Activated CD4-positive, alpha-beta memory T cell treated with anti-CD3 and anti-CD28 coated beads, Interleukin-2, amount 10 ng/mL, durations not matched to agents 7 days and 5 days (primary cell): ENCODE data around the gene SERGEF. TPM values are rescaled to one million over a fixed set of nuclear protein-coding genes. Genes with fewer than 3 reads are reported as not detected.

Source experiments
- CTCF ChIA-PET: fragments of 350-600 bp; sonication (Branson Sonifier 250); formaldehyde crosslinking; loops from one replicate; lab custom pipeline; 2021; ENCODE audit warnings: antibody characterized with exemption, inconsistent platforms; lab: Charles Lee
- POLR2A ChIA-PET: fragments of 350-600 bp; sonication (Branson Sonifier 250); formaldehyde crosslinking; loops from one replicate; lab custom pipeline; 2021; ENCODE audit warnings: antibody characterized with exemption; lab: Charles Lee
- DNase-seq: peaks from one replicate; pipeline ENCODE4 v3.0.0-alpha.2; 2020
- H3K27ac Mint-ChIP-seq: one replicate; pipeline ENCODE4 v1.8.0; 2021; ENCODE audit warnings: mild to moderate bottlenecking, mixed read lengths
- H3K27me3 Mint-ChIP-seq: one replicate; pipeline ENCODE4 v1.8.0; 2021; ENCODE audit warnings: mixed read lengths
- H3K36me3 Mint-ChIP-seq: one replicate; pipeline ENCODE4 v1.8.0; 2021; ENCODE audit warnings: low read depth, mixed read lengths
- H3K4me1 Mint-ChIP-seq: one replicate; pipeline ENCODE4 v1.8.0; 2021; ENCODE audit warnings: mixed read lengths
- H3K4me3 Mint-ChIP-seq: one replicate; pipeline ENCODE4 v1.8.0; 2021; ENCODE audit warnings: mild to moderate bottlenecking, mixed read lengths
- H3K9me3 Mint-ChIP-seq: one replicate; pipeline ENCODE4 v1.8.0; 2021; ENCODE audit warnings: mixed read lengths
- total RNA-seq, 2 experiments: library from RNA; stranded (reverse); gene quantifications; one replicate each; pipeline ENCODE4 v1.2.3, GENCODE V29; 2021

Gene SERGEF
- total RNA-seq, 2 experiments from 2014 or later = 33.9 to 34.2 TPM

GRCh38 chr11:17855531-17856290 is 157.1 kb downstream of the SERGEF start:
- no peak for DNase-seq
- H3K27me3 Mint-ChIP-seq = no peaks in the 10 kb centered on the region
- H3K4me3 Mint-ChIP-seq = no peak overlapping the region
- H3K36me3 Mint-ChIP-seq = peaks cover 3% of the 10 kb centered on the region
- ChIA-PET CTCF (no interaction called here), POLR2A (no interaction called here)
- no peaks in the 10 kb centered on the region for H3K9me3 Mint-ChIP-seq
- peaks cover 7% of the 10 kb centered on the region for H3K4me1 Mint-ChIP-seq
- H3K27ac Mint-ChIP-seq = no peak overlapping the region

GRCh38 chr11:17853280-17853679 is 159.6 kb downstream of the SERGEF start:
- Mint-ChIP-seq H3K4me3 (no peak overlapping the region), H3K27me3 (no peaks in the 10 kb centered on the region), H3K27ac (no peak overlapping the region), H3K4me1 (peaks cover 7% of the 10 kb centered on the region), H3K9me3 (no peaks in the 10 kb centered on the region), H3K36me3 (peaks cover 3% of the 10 kb centered on the region)
- CTCF ChIA-PET = no interaction called here
- POLR2A ChIA-PET = no interaction called here
- DNase-seq = no peak

GRCh38 chr11:17852246-17852645 is 160.6 kb downstream of the SERGEF start:
- no peak for DNase-seq
- H3K4me3 Mint-ChIP-seq = no peak overlapping the region
- CTCF ChIA-PET = interaction anchor here (0.7 kb wide), 1 partner anchor 14 kb away, joined by 3 read pairs; no protein-coding TSS in a partner anchor
- no peaks in the 10 kb centered on the region for H3K36me3 Mint-ChIP-seq
- H3K27ac Mint-ChIP-seq = no peak overlapping the region
- no peaks in the 10 kb centered on the region for H3K9me3 Mint-ChIP-seq
- no peaks in the 10 kb centered on the region for H3K27me3 Mint-ChIP-seq
- POLR2A ChIA-PET = no interaction called here
- H3K4me1 Mint-ChIP-seq = peaks cover 7% of the 10 kb centered on the region

DNA sequence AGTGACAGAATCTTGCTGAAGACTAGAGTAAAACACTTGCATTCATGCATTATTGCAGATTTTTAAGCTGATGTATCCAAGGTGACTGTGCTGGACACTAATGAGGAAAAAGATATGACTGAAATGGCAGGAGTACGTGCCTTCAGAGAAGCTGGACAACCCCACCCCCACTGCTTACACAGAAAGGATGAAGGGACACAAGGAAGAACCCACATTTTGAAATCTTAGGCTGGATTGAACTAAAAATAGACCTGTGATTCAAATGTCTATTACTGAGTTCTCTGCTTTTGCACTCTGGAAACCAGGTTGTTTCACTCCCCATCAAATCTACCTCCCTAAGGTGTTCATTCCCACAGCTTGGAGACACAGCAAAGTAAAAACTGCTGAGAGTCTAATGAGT is 161.2 kb downstream of the SERGEF start:
- ChIA-PET POLR2A (no interaction called here), CTCF (interaction anchor here (0.7 kb wide), 1 partner anchor 14 kb away, joined by 3 read pairs; no protein-coding TSS in a partner anchor)
- Mint-ChIP-seq H3K27me3 (no peaks in the 10 kb centered on the region), H3K4me3 (no peak overlapping the region), H3K9me3 (no peaks in the 10 kb centered on the region), H3K4me1 (peaks cover 6% of the 10 kb centered on the region), H3K27ac (no peak overlapping the region), H3K36me3 (no peaks in the 10 kb centered on the region)
- DNase-seq = no peak

GRCh38 chr11:17850336-17850735 is 162.5 kb downstream of the SERGEF start:
- Mint-ChIP-seq H3K27me3 (no peaks in the 10 kb centered on the region), H3K27ac (no peak overlapping the region), H3K4me3 (no peak overlapping the region), H3K9me3 (no peaks in the 10 kb centered on the region), H3K36me3 (no peaks in the 10 kb centered on the region), H3K4me1 (no peaks in the 10 kb centered on the region)
- POLR2A ChIA-PET = no interaction called here
- CTCF ChIA-PET = no interaction called here
- DNase-seq = no peak

DNA sequence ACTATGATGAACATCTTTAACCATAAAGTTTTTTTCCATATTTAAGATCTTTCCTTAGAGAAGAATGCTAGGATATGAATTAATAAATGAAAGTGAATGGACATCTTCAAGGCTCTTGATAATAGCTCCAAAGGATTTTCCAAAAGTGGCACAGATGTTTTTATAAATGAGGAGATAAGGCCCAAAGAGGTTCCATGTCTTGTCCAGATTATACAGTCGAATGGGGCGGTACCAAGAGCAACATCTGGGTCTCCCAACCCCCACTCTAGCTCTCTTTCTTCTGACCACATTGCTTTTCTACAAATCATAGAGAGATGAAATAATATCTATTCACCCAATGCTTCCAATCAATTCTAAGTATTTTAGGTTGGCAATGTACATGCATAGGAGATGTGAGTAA is 164.1 kb downstream of the SERGEF start:
- CTCF ChIA-PET = no interaction called here
- no peaks in the 10 kb centered on the region for H3K27me3 Mint-ChIP-seq

GRCh38 chr11:17846852-17847453 is 165.9 kb downstream of the SERGEF start:
- H3K27ac Mint-ChIP-seq = no peak overlapping the region
- H3K27me3 Mint-ChIP-seq = no peaks in the 10 kb centered on the region
- no peaks in the 10 kb centered on the region for H3K36me3 Mint-ChIP-seq
- ChIA-PET CTCF (no interaction called here), POLR2A (no interaction called here)
- no peaks in the 10 kb centered on the region for H3K4me1 Mint-ChIP-seq
- H3K9me3 Mint-ChIP-seq = no peaks in the 10 kb centered on the region
- H3K4me3 Mint-ChIP-seq = no peak overlapping the region
- DNase-seq = no peak

More for the DNA sequence above, 164.1 kb downstream of the SERGEF start:
- no peaks in the 10 kb centered on the region for H3K36me3 Mint-ChIP-seq
- no peak for DNase-seq
- H3K4me1 Mint-ChIP-seq = no peaks in the 10 kb centered on the region
- POLR2A ChIA-PET = no interaction called here
- no peak overlapping the region for H3K4me3 Mint-ChIP-seq
- no peaks in the 10 kb centered on the region for H3K9me3 Mint-ChIP-seq
- no peak overlapping the region for H3K27ac Mint-ChIP-seq

DNA sequence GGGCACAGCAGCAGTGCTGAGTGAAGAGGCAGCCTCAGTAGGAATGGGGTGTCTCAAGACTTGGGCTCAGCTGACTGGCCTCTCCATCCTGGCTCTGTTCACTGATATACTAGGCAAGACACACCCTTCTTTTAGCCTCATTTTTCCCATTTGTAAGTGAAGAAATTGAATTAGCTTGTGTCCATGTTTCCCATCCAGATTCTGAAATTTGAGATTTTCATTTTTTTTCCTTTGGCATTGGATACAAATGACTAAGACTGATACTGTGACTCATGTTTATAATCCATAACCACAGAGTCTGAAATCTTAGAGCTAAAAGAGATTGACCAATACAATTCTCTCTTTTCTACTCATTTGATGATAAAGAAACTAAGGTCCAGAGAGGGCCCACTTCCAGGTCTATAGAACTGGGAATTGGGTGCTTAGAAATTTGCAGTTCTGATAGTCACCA is 167.4 kb downstream of the SERGEF start:
- Mint-ChIP-seq H3K36me3 (no peaks in the 10 kb centered on the region), H3K4me3 (no peak overlapping the region), H3K27me3 (no peaks in the 10 kb centered on the region), H3K4me1 (no peaks in the 10 kb centered on the region), H3K27ac (no peak overlapping the region), H3K9me3 (no peaks in the 10 kb centered on the region)
- DNase-seq = no peak
- ChIA-PET POLR2A (no interaction called here), CTCF (no interaction called here)

- Mint-ChIP-seq H3K27me3 (no peaks in the 10 kb centered on the region), H3K4me3 (no peak overlapping the region), H3K36me3 (no peaks in the 10 kb centered on the region), H3K4me1 (peaks cover 1% of the 10 kb centered on the region), H3K27ac (no peak overlapping the region), H3K9me3 (no peaks in the 10 kb centered on the region)
- DNase-seq = no peak
- POLR2A ChIA-PET = no interaction called here
- CTCF ChIA-PET = interaction anchor here (0.5 to 1.4 kb wide), 3 partner anchors 23 to 1062 kb away, joined by 3 read pairs; no protein-coding TSS in a partner anchor
Observed at GRCh38 chr11:17840101-17840548, 172.7 kb downstream of the SERGEF start.

DNA sequence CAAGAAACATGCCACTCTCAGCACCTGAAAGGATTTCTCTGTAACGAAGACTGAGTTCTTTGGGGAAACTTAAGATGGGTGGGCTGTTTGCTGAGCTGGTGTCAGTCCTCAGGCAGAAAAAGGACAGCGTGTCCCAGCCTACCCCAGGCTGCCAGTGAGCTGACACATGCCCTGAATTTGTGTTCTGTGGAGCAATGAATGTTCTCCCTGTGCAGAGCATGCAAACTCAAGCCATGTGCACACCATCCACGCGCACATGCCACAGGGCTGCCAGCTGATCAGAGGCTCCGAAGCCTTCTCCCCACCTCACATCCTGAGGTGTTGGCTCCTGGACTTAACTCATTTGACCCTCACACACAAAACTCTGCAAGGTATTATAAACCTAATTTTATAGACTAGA is 173.4 kb downstream of the SERGEF start:
- Mint-ChIP-seq H3K27me3 (no peaks in the 10 kb centered on the region), H3K36me3 (no peaks in the 10 kb centered on the region), H3K9me3 (no peaks in the 10 kb centered on the region), H3K27ac (no peak overlapping the region), H3K4me1 (peaks cover 1% of the 10 kb centered on the region), H3K4me3 (no peak overlapping the region)
- ChIA-PET CTCF (interaction anchor here (1.4 kb wide), 1 partner anchor 24 kb away, joined by 3 read pairs; no protein-coding TSS in a partner anchor), POLR2A (no interaction called here)
- DNase-seq = no peak

DNA sequence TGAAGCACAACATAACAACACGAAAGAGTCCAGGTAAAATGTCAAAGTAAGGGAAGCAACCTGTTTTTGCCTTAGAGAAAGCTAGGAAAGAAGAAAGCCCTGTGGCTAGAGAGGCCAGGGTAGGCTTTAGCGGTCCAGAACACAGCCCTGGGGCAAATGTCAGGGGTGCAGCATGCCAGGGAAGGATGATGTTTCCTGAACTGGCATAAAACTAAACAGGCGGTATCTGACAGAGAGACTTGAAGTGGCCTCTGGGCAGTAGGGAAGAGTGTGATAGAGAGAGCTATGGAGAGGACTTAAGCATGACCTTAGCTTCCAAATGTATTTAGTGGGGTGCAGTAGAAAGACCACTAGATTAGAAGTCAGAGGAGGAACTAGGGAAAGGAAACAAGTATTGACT is 174.7 kb downstream of the SERGEF start:
- no peaks in the 10 kb centered on the region for H3K27me3 Mint-ChIP-seq
- ChIA-PET CTCF (no interaction called here), POLR2A (no interaction called here)
- no peak for DNase-seq
- H3K4me3 Mint-ChIP-seq = no peak overlapping the region
- H3K27ac Mint-ChIP-seq = no peak overlapping the region
- H3K4me1 Mint-ChIP-seq = peaks cover 1% of the 10 kb centered on the region
- no peaks in the 10 kb centered on the region for H3K36me3 Mint-ChIP-seq
- H3K9me3 Mint-ChIP-seq = no peaks in the 10 kb centered on the region

DNA sequence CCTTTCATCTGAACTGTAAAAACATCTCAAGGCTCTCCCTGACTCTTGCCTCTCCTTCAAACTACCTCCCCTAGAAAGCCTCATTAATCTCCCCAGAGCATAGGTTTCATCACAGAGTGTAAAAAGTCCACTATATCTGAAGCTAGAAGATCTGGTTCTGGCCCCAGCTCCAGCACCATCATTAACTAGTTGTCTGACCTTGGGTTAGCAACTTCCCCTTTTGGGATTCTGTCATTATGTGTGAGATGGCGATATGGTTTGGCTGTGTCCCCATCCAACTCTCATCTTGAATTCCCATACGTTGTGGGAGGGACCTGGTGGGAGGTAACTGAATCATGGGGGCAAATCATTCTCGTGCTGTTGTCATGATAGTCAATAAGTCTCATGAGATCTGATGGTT is 181.0 kb downstream of the SERGEF start:
- no peak overlapping the region for H3K27ac Mint-ChIP-seq
- no peaks in the 10 kb centered on the region for H3K27me3 Mint-ChIP-seq
- no peaks in the 10 kb centered on the region for H3K36me3 Mint-ChIP-seq
- POLR2A ChIA-PET = interaction anchor here (0.6 kb wide), 1 partner anchor 52 kb away, joined by 3 read pairs; no protein-coding TSS in a partner anchor
- CTCF ChIA-PET = no interaction called here
- H3K4me1 Mint-ChIP-seq = no peaks in the 10 kb centered on the region
- no peak for DNase-seq
- no peaks in the 10 kb centered on the region for H3K9me3 Mint-ChIP-seq
- no peak overlapping the region for H3K4me3 Mint-ChIP-seq

- Mint-ChIP-seq H3K4me1 (no peaks in the 10 kb centered on the region), H3K36me3 (no peaks in the 10 kb centered on the region), H3K4me3 (no peak overlapping the region), H3K27ac (no peak overlapping the region), H3K27me3 (no peaks in the 10 kb centered on the region), H3K9me3 (no peaks in the 10 kb centered on the region)
- ChIA-PET POLR2A (no interaction called here), CTCF (no interaction called here)
- no peak for DNase-seq
Observed at GRCh38 chr11:17831228-17831627, 181.6 kb downstream of the SERGEF start.
